ENCODE data around the gene BAIAP2L2.

Gene BAIAP2L2

DNA sequence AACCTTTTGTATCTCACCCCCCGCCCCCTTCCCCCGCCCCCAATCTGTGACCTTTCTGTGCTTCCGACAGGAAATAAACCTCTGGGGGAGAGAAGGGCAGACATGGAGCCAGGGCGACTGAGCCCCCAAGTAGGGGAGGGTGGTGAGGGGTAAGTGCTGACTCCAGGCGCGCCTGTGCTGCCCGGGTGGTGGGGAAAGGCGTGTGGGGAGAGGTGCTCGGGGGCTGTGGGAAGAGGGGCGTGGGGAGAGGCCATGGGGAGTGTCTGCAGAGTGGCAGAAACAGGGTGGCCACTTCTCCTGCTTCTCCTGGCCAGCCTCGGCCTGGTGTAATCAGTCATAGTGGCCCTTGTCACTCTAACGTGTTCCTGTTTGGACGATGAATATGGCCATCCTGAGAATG is 34.5 kb downstream of the BAIAP2L2 start:
- H3K4me1 ChIP-seq: no peaks in the 10 kb centered on the region
- H3K4me3 ChIP-seq (ENCODE audit: low read depth, low read length): no peak overlapping the region
- H3K27ac ChIP-seq: no peak overlapping the region
- H3K4me2 ChIP-seq (ENCODE audit: low read length): no peak overlapping the region
- H2AFZ ChIP-seq: no peak overlapping the region
- no peak overlapping the region for H3K9ac ChIP-seq
- TF ChIP-seq, protein P1, sequence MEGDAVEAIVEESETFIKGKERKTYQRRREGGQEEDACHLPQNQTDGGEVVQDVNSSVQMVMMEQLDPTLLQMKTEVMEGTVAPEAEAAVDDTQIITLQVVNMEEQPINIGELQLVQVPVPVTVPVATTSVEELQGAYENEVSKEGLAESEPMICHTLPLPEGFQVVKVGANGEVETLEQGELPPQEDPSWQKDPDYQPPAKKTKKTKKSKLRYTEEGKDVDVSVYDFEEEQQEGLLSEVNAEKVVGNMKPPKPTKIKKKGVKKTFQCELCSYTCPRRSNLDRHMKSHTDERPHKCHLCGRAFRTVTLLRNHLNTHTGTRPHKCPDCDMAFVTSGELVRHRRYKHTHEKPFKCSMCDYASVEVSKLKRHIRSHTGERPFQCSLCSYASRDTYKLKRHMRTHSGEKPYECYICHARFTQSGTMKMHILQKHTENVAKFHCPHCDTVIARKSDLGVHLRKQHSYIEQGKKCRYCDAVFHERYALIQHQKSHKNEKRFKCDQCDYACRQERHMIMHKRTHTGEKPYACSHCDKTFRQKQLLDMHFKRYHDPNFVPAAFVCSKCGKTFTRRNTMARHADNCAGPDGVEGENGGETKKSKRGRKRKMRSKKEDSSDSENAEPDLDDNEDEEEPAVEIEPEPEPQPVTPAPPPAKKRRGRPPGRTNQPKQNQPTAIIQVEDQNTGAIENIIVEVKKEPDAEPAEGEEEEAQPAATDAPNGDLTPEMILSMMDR (IDR thresholded peaks at IDR 0.05): no peak
- H3K79me2 ChIP-seq: no peaks in the 10 kb centered on the region
- no peaks in the 10 kb centered on the region for H3K36me3 ChIP-seq (ENCODE audit: control insufficient read depth, insufficient read depth, low read length)
- H3K9me3 ChIP-seq (ENCODE audit: control insufficient read depth, low read length): no peaks in the 10 kb centered on the region
- no peaks in the 10 kb centered on the region for H3K27me3 ChIP-seq (ENCODE audit: control insufficient read depth, insufficient read depth, low read length)

DNA sequence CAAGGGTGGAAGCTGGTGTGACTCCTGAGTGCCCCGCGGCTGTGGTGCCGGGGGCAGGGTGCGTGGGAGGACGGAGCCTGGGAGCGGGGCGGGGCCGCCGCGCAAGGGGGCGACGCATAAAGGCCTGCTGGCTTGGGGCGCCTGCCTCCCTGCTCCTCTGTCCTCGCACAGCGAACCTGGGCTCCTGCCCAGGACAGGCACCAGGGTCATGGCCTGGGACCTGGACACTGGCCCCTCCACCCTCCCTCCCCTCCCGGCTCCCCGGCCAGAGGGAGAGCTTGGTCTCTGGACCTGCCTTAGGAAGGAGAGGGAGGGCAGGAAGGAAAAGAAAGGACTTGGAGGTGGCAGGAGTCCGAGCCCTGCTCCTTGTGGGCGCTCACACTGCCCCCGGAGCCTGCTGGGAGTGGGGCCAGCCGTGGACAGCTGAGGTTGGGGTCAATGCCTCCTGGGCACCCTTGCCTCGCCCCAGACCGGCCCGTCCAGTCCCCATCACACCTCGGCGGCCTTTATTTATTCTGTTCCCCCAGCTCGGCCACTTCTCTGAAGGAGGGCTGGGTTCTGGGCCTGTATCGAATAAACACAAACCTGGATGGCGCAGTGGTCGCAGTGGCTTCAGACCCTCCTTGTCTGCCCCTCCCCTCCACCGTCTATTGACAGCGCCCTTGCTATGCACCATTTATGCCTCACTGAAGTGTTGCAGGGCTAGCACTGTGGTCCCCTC is 35.2 kb downstream of the BAIAP2L2 start:
- Histone ChIP-seq H3K4me3 (ENCODE audit: low read depth, low read length) (no peak overlapping the region), H3K27ac (no peak overlapping the region), H3K36me3 (ENCODE audit: control insufficient read depth, insufficient read depth, low read length) (no peaks in the 10 kb centered on the region), H3K79me2 (no peaks in the 10 kb centered on the region), H3K4me2 (ENCODE audit: low read length) (no peak overlapping the region), H3K9ac (no peak overlapping the region), H3K4me1 (no peaks in the 10 kb centered on the region), H3K27me3 (ENCODE audit: control insufficient read depth, insufficient read depth, low read length) (no peaks in the 10 kb centered on the region), H3K9me3 (ENCODE audit: control insufficient read depth, low read length) (no peaks in the 10 kb centered on the region), H2AFZ (no peak overlapping the region)
- TF ChIP-seq, protein P1 (IDR thresholded peaks at IDR 0.05): no peak

DNA sequence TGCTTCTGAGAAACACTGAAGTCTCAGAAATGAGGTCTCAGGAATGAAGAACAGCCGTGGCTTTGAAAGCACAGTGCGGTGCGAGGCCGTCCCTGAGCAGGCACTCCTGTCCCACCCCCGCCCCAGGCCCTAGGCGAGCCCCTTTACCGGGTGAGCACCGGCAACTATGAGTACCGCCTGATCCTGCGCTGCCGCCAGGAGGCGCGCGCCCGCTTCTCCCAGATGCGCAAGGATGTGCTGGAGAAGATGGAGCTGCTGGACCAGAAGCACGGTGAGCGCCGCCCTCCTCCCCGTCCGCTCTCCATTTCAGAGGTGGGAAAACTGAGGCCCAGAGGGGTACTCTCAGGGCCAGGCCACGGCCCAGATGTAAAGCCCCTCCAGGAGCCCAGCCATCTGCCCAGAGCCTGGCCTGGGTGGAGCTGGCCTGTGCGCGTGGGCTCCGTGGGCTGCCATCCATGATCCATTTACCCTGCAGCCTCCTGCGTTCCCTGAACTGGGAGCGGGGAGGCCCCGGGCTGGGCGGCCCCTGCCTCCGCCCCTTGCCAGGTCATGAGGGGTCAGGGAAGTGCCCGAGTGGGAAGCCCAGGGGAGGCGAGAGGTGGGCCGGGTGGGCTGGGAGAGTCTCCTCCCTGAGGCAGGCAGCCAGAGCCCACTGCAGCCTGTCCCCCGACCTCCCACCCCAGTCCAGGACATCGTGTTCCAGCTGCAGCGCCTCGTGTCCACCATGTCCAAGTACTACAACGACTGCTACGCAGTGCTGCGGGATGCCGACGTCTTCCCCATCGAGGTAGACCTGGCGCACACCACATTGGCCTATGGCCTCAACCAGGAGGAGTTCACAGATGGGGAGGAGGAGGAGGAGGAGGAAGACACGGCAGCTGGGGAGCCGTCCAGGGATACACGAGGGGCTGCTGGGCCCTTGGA is 36.0 kb downstream of the BAIAP2L2 start:
- Histone ChIP-seq H3K4me2 (ENCODE audit: low read length) (no peak overlapping the region), H3K9ac (no peak overlapping the region), H2AFZ (no peak overlapping the region), H3K4me1 (no peaks in the 10 kb centered on the region), H3K4me3 (ENCODE audit: low read depth, low read length) (no peak overlapping the region), H3K79me2 (no peaks in the 10 kb centered on the region), H3K9me3 (ENCODE audit: control insufficient read depth, low read length) (no peaks in the 10 kb centered on the region), H3K27ac (no peak overlapping the region), H3K36me3 (ENCODE audit: control insufficient read depth, insufficient read depth, low read length) (no peaks in the 10 kb centered on the region), H3K27me3 (ENCODE audit: control insufficient read depth, insufficient read depth, low read length) (no peaks in the 10 kb centered on the region)
- TF ChIP-seq, protein P1 (IDR thresholded peaks at IDR 0.05): no peak

DNA sequence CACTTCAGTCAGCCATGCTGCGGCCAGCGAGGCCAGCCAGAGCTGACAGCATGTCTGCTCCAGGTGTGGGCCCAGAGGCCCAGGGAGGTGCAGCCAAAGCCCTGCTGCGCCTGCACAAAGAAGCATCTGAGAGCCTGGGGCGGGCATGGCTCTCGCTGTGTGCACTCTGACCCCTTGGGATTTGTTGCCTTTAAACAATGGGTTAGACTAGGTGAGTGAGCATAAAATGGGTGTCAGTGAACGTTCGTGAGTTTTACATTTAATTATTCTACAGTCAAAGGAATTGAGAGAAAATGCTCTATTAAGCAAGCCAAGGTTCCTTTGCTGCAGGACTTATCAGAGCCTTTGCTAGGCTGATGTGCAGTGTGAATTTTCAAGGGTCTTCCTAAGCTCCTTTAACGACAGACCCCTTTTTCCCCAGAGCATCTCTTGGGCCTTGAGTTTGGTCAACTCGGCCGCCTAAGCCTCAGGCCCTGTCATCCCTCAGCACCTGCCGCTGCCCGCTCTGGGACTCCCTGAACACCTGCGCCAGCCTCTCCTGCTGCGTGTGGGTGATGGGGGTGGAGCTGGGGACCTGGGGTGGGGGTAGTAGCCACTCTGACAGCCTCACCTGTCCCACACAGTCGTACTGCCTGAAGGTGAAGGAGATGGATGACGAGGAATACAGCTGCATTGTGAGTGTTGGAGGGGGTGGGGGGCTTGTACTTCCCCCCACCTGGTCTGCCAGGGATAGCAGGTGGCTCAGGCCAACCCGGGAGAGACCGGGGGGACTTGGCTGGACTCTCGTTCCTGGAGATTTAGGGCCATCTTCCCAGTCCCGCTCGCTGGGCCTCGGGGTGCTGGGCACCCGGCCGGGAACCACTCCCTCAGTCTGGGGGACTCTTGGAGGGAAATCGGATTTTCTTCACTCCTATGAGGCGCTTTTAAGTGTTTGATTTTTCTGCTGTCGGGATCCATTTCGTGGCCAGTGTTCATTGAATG is 37.0 kb downstream of the BAIAP2L2 start:
- Histone ChIP-seq H3K4me1 (no peaks in the 10 kb centered on the region), H3K4me3 (ENCODE audit: low read depth, low read length) (no peak overlapping the region), H3K79me2 (no peaks in the 10 kb centered on the region), H3K9ac (no peak overlapping the region), H3K36me3 (ENCODE audit: control insufficient read depth, insufficient read depth, low read length) (no peaks in the 10 kb centered on the region), H3K27me3 (ENCODE audit: control insufficient read depth, insufficient read depth, low read length) (no peaks in the 10 kb centered on the region), H3K27ac (no peak overlapping the region), H3K9me3 (ENCODE audit: control insufficient read depth, low read length) (no peaks in the 10 kb centered on the region), H2AFZ (no peak overlapping the region), H3K4me2 (ENCODE audit: low read length) (no peak overlapping the region)
- TF ChIP-seq, protein P1 (IDR thresholded peaks at IDR 0.05): no peak

Data from parathyroid adenoma (tissue), 2 donors.